Gastroesophageal sphincter (tissue), 3 donors: ENCODE measurements around the gene TNIP1.

Source experiments
- EP300 ChIP-seq: sonication (generic); formaldehyde crosslinking; IDR thresholded peaks from one replicate; pipeline ENCODE4 v1.6.1; 2017; ENCODE audit warnings: antibody characterized with exemption, mild to moderate bottlenecking
- POLR2A ChIP-seq, 2 donors: fragments of 450-650 bp; IDR thresholded peaks; one replicate each; pipeline ENCODE4 v1.6.1; 2017; ENCODE audit warnings: antibody characterized with exemption in 2 of 2, mild to moderate bottlenecking in 2 of 2, moderate library complexity in 1 of 2
- TF ChIP-seq, protein P1 (sequence below), 4 experiments: fragments of 200-600 bp in 2 of 4; fragments of 450-650 bp in 2 of 4; sonication (generic) in 1 of 4; IDR thresholded peaks; one replicate each; pipeline ENCODE4 v1.5.1; 2017 to 2019; ENCODE audit warnings: antibody characterized with exemption in 4 of 4, mild to moderate bottlenecking in 2 of 4, moderate library complexity in 2 of 4

DNA sequence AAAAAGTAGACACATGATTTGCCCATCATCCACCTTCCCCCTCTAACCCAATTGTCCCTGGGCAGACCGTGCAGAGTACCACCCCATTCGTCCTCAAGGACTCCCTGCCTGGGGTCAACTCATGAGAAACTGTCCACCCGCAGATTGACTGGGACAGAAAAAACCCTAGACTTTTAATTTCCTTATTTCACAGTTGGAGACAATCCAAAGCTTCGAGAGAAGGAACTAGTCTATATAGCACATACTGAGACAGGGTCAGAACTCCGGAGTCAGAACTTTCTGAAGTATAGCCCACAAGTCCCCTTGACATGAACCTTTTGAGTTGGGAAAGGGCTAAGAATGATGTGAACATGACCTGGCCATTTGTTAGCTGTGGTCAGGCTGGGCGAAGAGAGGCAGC, 68.0 kb downstream of the TNIP1 start:
- TF ChIP-seq EP300 (no peak), POLR2A (IDR thresholded peaks at IDR 0.05) (no peak)
- TF ChIP-seq, protein P1, sequence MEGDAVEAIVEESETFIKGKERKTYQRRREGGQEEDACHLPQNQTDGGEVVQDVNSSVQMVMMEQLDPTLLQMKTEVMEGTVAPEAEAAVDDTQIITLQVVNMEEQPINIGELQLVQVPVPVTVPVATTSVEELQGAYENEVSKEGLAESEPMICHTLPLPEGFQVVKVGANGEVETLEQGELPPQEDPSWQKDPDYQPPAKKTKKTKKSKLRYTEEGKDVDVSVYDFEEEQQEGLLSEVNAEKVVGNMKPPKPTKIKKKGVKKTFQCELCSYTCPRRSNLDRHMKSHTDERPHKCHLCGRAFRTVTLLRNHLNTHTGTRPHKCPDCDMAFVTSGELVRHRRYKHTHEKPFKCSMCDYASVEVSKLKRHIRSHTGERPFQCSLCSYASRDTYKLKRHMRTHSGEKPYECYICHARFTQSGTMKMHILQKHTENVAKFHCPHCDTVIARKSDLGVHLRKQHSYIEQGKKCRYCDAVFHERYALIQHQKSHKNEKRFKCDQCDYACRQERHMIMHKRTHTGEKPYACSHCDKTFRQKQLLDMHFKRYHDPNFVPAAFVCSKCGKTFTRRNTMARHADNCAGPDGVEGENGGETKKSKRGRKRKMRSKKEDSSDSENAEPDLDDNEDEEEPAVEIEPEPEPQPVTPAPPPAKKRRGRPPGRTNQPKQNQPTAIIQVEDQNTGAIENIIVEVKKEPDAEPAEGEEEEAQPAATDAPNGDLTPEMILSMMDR (IDR thresholded peaks at IDR 0.05), result no peak
